KMS-11 (cell line): ENCODE data around the gene CCDC178.

ENCODE experiments used
- H2AFZ ChIP-seq: fragments of 200-600 bp; sonication (generic); 2 replicates; pipeline ENCODE4 v1.6.1; 2016; ENCODE audit warnings: antibody characterized with exemption, mixed run types, low read depth
- H3K27ac ChIP-seq: fragments of 200-600 bp; sonication (generic); 2 replicates; pipeline ENCODE4 v1.6.1; 2016; ENCODE audit warnings: mild to moderate bottlenecking, mixed run types
- H3K27me3 ChIP-seq: fragments of 200-600 bp; sonication (generic); 2 replicates; pipeline ENCODE4 v1.6.1; 2017; ENCODE audit warnings: mild to moderate bottlenecking, low read depth, mixed run types, moderate library complexity; ENCODE audit not compliant: insufficient read depth
- H3K36me3 ChIP-seq: fragments of 200-600 bp; sonication (generic); 2 replicates; pipeline ENCODE4 v1.6.1; 2017; ENCODE audit warnings: mild to moderate bottlenecking, mixed run types; ENCODE audit not compliant: insufficient read depth
- H3K4me1 ChIP-seq: fragments of 200-600 bp; sonication (generic); 2 replicates; pipeline ENCODE4 v1.6.1; 2016; ENCODE audit warnings: mild to moderate bottlenecking, low read depth, mixed run types; ENCODE audit not compliant: poor library complexity, severe bottlenecking
- H3K4me2 ChIP-seq: fragments of 200-600 bp; sonication (generic); 2 replicates; pipeline ENCODE4 v1.7.0; 2016; ENCODE audit warnings: mild to moderate bottlenecking, mixed run types
- H3K4me3 ChIP-seq: fragments of 200-600 bp; sonication (generic); IDR thresholded peaks from 2 replicates; pipeline ENCODE4 v1.6.1; 2017; ENCODE audit warnings: low read depth, low read length, mixed read lengths; ENCODE audit not compliant: insufficient read depth
- H3K79me2 ChIP-seq: fragments of 200-600 bp; sonication (generic); 2 replicates; pipeline ENCODE4 v1.6.1; 2016; ENCODE audit warnings: low read depth, mixed run types; ENCODE audit not compliant: insufficient read depth
- H3K9ac ChIP-seq: fragments of 200-600 bp; sonication (generic); 2 replicates; pipeline ENCODE4 v1.6.1; 2016; ENCODE audit warnings: mild to moderate bottlenecking, mixed run types
- H4K20me1 ChIP-seq: fragments of 200-600 bp; sonication (generic); 2 replicates; pipeline ENCODE4 v1.6.1; 2016; ENCODE audit warnings: mild to moderate bottlenecking, mixed run types; ENCODE audit not compliant: insufficient read depth
- TF ChIP-seq, protein P1 (sequence below): fragments of 200-600 bp; sonication (generic); conservative IDR thresholded peaks from 2 replicates; pipeline ENCODE4 v1.6.1; 2017; ENCODE audit warnings: low read depth, mild to moderate bottlenecking, antibody characterized with exemption, low read length, moderate library complexity, mixed read lengths

Gene CCDC178

DNA sequence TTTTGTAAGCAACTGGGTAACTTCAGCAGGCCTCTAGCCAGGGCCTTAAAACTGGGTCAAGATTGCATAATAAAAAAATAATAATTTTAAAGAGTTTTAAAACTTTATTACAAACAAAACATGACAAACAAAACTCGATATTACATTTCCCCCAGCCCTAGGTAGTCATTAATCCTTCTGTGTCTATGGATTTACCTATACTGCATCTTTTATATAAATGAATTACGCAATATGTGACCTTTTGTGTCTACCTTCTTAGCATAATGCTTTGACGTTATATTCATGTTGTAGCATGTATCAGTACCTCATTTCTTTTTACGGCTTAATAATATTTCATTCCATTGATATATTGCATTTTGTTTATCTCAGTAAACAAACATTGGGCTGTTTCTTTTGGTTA lies 113.5 kb downstream of the CCDC178 start:
- TF ChIP-seq, protein P1, sequence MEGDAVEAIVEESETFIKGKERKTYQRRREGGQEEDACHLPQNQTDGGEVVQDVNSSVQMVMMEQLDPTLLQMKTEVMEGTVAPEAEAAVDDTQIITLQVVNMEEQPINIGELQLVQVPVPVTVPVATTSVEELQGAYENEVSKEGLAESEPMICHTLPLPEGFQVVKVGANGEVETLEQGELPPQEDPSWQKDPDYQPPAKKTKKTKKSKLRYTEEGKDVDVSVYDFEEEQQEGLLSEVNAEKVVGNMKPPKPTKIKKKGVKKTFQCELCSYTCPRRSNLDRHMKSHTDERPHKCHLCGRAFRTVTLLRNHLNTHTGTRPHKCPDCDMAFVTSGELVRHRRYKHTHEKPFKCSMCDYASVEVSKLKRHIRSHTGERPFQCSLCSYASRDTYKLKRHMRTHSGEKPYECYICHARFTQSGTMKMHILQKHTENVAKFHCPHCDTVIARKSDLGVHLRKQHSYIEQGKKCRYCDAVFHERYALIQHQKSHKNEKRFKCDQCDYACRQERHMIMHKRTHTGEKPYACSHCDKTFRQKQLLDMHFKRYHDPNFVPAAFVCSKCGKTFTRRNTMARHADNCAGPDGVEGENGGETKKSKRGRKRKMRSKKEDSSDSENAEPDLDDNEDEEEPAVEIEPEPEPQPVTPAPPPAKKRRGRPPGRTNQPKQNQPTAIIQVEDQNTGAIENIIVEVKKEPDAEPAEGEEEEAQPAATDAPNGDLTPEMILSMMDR, result no peak
- H3K79me2 ChIP-seq, result no peaks in the 10 kb centered on the region
- no peak overlapping the region for H3K9ac ChIP-seq
- H3K4me2 ChIP-seq, result no peak overlapping the region
- no peak overlapping the region for H2AFZ ChIP-seq
- H3K4me3 ChIP-seq, result no peak overlapping the region
- no peaks in the 10 kb centered on the region for H3K4me1 ChIP-seq
- no peaks in the 10 kb centered on the region for H4K20me1 ChIP-seq
- H3K27ac ChIP-seq, result no peak overlapping the region
- H3K27me3 ChIP-seq, result no peaks in the 10 kb centered on the region
- no peaks in the 10 kb centered on the region for H3K36me3 ChIP-seq

DNA sequence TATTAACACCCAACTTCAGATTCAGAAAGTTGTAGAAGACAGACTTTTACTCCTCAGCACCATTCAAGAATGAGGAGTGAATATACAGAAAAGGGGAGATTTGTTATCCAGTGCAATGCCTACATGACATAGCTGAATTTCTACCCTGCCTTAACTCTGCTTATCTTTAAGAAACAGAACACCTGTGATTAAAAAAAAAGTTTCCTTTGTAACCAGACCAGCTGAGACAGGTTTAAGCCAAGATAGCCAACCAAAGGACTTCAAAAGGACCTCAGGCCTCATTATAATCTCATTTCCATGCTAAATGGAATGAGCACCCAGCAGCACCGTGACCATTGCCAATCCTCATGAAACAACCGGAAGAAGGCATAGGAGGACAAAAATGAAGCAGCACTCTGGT lies 122.9 kb downstream of the CCDC178 start:
- H4K20me1 ChIP-seq, result no peaks in the 10 kb centered on the region
- no peak overlapping the region for H3K4me3 ChIP-seq
- no peak overlapping the region for H3K4me2 ChIP-seq
- no peak overlapping the region for H2AFZ ChIP-seq
- H3K9ac ChIP-seq, result no peak overlapping the region
- TF ChIP-seq, protein P1, result no peak
- no peak overlapping the region for H3K27ac ChIP-seq
- no peaks in the 10 kb centered on the region for H3K4me1 ChIP-seq
- H3K27me3 ChIP-seq, result no peaks in the 10 kb centered on the region
- no peaks in the 10 kb centered on the region for H3K79me2 ChIP-seq
- no peaks in the 10 kb centered on the region for H3K36me3 ChIP-seq

DNA sequence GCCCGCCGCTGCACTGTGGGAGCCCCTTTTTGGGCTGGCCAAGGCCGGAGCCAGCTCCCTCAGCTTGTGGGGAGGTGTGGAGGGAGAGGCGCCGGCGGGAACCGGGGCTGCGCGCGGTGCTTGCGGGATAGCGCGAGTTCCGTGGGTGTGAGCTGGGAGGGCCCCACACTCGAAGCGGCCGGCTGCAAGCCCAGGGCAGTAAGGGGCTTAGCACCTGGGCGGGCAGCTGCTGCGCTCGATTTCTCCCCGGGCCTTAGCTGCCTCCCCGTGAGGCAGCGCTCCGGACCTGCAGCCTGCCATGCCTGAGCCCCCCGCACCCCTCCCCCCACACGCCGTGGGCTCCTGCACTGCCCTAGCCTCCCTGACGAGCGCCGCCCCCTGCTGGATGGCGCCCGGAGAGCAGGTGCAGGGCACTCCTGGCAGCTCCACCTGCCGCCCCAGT lies 124.4 kb downstream of the CCDC178 start:
- TF ChIP-seq, protein P1, result no peak

DNA sequence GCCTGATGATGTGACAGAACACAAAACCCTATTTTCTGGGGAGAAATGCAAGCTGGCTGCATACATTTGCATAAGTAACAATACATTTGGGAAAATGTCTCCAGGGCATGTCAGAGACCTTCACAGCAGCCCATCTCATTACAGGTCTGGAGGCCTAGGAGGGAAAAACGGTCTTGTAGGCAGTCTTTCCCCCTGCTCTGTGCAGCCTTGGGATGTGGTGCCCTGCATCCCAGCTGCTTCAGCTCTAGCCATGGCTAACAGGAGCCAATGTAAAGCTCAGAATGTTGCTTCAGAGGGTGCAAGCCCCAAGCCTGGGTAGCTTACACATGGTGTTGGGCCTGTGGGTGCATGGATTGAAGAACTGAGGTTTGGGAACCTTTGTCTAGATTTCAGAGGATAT lies 133.0 kb downstream of the CCDC178 start:
- H2AFZ ChIP-seq, result no peak overlapping the region
- H3K79me2 ChIP-seq, result no peaks in the 10 kb centered on the region
- no peaks in the 10 kb centered on the region for H3K27me3 ChIP-seq
- H4K20me1 ChIP-seq, result no peaks in the 10 kb centered on the region
- TF ChIP-seq, protein P1, result no peak
- no peak overlapping the region for H3K4me2 ChIP-seq
- H3K4me1 ChIP-seq, result no peaks in the 10 kb centered on the region
- H3K36me3 ChIP-seq, result no peaks in the 10 kb centered on the region
- H3K4me3 ChIP-seq, result no peak overlapping the region
- no peak overlapping the region for H3K27ac ChIP-seq
- H3K9ac ChIP-seq, result no peak overlapping the region

More for the DNA sequence above, 124.4 kb downstream of the CCDC178 start:
- Histone ChIP-seq H3K4me3 (no peak overlapping the region), H4K20me1 (no peaks in the 10 kb centered on the region), H3K9ac (no peak overlapping the region), H3K4me2 (no peak overlapping the region), H3K36me3 (no peaks in the 10 kb centered on the region), H3K4me1 (no peaks in the 10 kb centered on the region), H3K27ac (no peak overlapping the region), H2AFZ (no peak overlapping the region), H3K79me2 (no peaks in the 10 kb centered on the region), H3K27me3 (no peaks in the 10 kb centered on the region)
